Mesendoderm (in vitro differentiated cells): Measurements from ENCODE around the gene EZH2.

Experiments used
- DNase-seq: peaks from one replicate; pipeline ENCODE4 v3.0.0; 2013
- H2AK5ac ChIP-seq: 2 replicates; pipeline ENCODE4 v1.6.1; 2013; ENCODE audit warnings: low read length, inconsistent platforms
- H2BK120ac ChIP-seq: 2 replicates; pipeline ENCODE4 v1.6.1; 2013; ENCODE audit warnings: low read depth, mild to moderate bottlenecking, low read length, moderate library complexity, mixed read lengths
- H2BK15ac ChIP-seq: replicated peaks from 2 replicates; pipeline ENCODE4 v1.6.1; 2013; ENCODE audit warnings: low read depth, mild to moderate bottlenecking, moderate library complexity
- H2BK5ac ChIP-seq: 2 replicates; pipeline ENCODE4 v1.6.1; 2013; ENCODE audit warnings: low read length, inconsistent platforms
- H3K18ac ChIP-seq: 2 replicates; pipeline ENCODE4 v1.6.1; 2013; ENCODE audit warnings: mild to moderate bottlenecking, low read length, mixed read lengths
- H3K23ac ChIP-seq: one replicate; pipeline ENCODE4 v1.6.1; 2013; ENCODE audit warnings: low read length
- H3K27ac ChIP-seq: 2 replicates; pipeline ENCODE4 v1.5.1; 2013; ENCODE audit warnings: low read depth, mild to moderate bottlenecking, inconsistent platforms, low read length, moderate library complexity
- H3K27me3 ChIP-seq: 2 replicates; pipeline ENCODE4 v1.6.1; 2013; ENCODE audit warnings: low read length, control low read depth, mild to moderate bottlenecking, inconsistent platforms; ENCODE audit not compliant: insufficient read depth, poor library complexity
- H3K36me3 ChIP-seq: 2 replicates; pipeline ENCODE4 v1.6.1; 2013; ENCODE audit warnings: low read length, inconsistent platforms; ENCODE audit not compliant: control insufficient read depth, insufficient read depth
- H3K4ac ChIP-seq: one replicate; pipeline ENCODE4 v1.6.1; 2013; ENCODE audit warnings: low read depth, mild to moderate bottlenecking, low read length, moderate library complexity
- H3K4me1 ChIP-seq: 2 replicates; pipeline ENCODE4 v1.6.1; 2013; ENCODE audit warnings: low read depth, low read length, inconsistent platforms; ENCODE audit not compliant: control insufficient read depth
- H3K4me2 ChIP-seq: 2 replicates; pipeline ENCODE4 v1.6.1; 2013; ENCODE audit warnings: low read length
- H3K4me3 ChIP-seq: 2 replicates; pipeline ENCODE4 v1.5.1; 2013; ENCODE audit warnings: mild to moderate bottlenecking, low read length
- H3K56ac ChIP-seq: one replicate; pipeline ENCODE4 v1.6.1; 2013; ENCODE audit warnings: low read length
- H3K79me1 ChIP-seq: 2 replicates; pipeline ENCODE4 v1.6.1; 2013; ENCODE audit warnings: low read length, inconsistent platforms
- H3K79me2 ChIP-seq: 2 replicates; pipeline ENCODE4 v1.6.1; 2013; ENCODE audit warnings: mild to moderate bottlenecking, low read length; ENCODE audit not compliant: control insufficient read depth, insufficient read depth
- H3K9ac ChIP-seq: 2 replicates; pipeline ENCODE4 v1.6.1; 2013; ENCODE audit warnings: low read length, inconsistent platforms
- H4K5ac ChIP-seq: one replicate; pipeline ENCODE4 v1.6.1; 2013; ENCODE audit warnings: low read length
- H4K8ac ChIP-seq: one replicate; pipeline ENCODE4 v1.6.1; 2013; ENCODE audit warnings: low read depth, mild to moderate bottlenecking, control low read depth, low read length, moderate library complexity
- WGBS: extraction: QIAGEN DNeasy Blood & Tissue Kit; methylation state at CpG from one replicate; pipeline ENCODE4 v1.1.7; 2013; ENCODE audit warnings: low lambda C conversion rate, missing lambda C conversion rate; ENCODE audit not compliant: insufficient coverage; ENCODE audit errors: extremely low coverage; 5-methylcytosine and 5-hydroxymethylcytosine counted together

Gene EZH2

GRCh38 chr7:148909568-148909967 is 25.5 kb upstream of the EZH2 start:
- no peak for DNase-seq

GRCh38 chr7:148906707-148907498 is 22.8 kb upstream of the EZH2 start:
- Histone ChIP-seq H3K4ac (no peak overlapping the region), H3K23ac (no peak overlapping the region), H3K56ac (no peak overlapping the region), H3K27me3 (no peaks in the 10 kb centered on the region), H3K79me2 (no peaks in the 10 kb centered on the region), H2BK5ac (no peak overlapping the region), H2BK120ac (no peak overlapping the region), H3K79me1 (no peaks in the 10 kb centered on the region), H3K18ac (no peak overlapping the region), H4K5ac (no peak overlapping the region), H4K8ac (no peak overlapping the region), H3K36me3 (no peaks in the 10 kb centered on the region), H2AK5ac (no peak overlapping the region), H3K4me1 (no peaks in the 10 kb centered on the region), H3K9ac (no peak overlapping the region), H3K4me3 (no peak overlapping the region), H2BK15ac (no peak overlapping the region), H3K4me2 (no peak overlapping the region), H3K27ac (no peak overlapping the region)
- no CpG with 5 or more reads among the region's 9 CpGs for WGBS
- DNase-seq: no peak

More at GRCh38 chr7:148909568-148909967, 25.5 kb upstream of the EZH2 start:
- Histone ChIP-seq H3K4me1 (no peaks in the 10 kb centered on the region), H3K27me3 (no peaks in the 10 kb centered on the region), H3K79me2 (no peaks in the 10 kb centered on the region), H3K36me3 (no peaks in the 10 kb centered on the region), H2BK120ac (no peak overlapping the region), H4K5ac (no peak overlapping the region), H3K4me3 (no peak overlapping the region), H2AK5ac (no peak overlapping the region), H3K4me2 (no peak overlapping the region), H3K9ac (no peak overlapping the region), H3K18ac (no peak overlapping the region), H3K23ac (no peak overlapping the region), H3K56ac (no peak overlapping the region), H3K27ac (no peak overlapping the region), H4K8ac (no peak overlapping the region), H3K79me1 (no peaks in the 10 kb centered on the region), H3K4ac (no peak overlapping the region), H2BK15ac (no peak overlapping the region), H2BK5ac (no peak overlapping the region)
- WGBS: no CpG with 5 or more reads among the region's 5 CpGs

- H3K18ac ChIP-seq: no peak overlapping the region
- H3K79me2 ChIP-seq: no peaks in the 10 kb centered on the region
- H2BK5ac ChIP-seq: no peak overlapping the region
- no peak overlapping the region for H3K9ac ChIP-seq
- no peak overlapping the region for H3K27ac ChIP-seq
- H4K5ac ChIP-seq: no peak overlapping the region
- no peaks in the 10 kb centered on the region for H3K36me3 ChIP-seq
- H4K8ac ChIP-seq: no peak overlapping the region
- no peak overlapping the region for H2AK5ac ChIP-seq
- no peak overlapping the region for H2BK120ac ChIP-seq
- H3K4ac ChIP-seq: no peak overlapping the region
- H3K4me3 ChIP-seq: no peak overlapping the region
- H3K79me1 ChIP-seq: no peaks in the 10 kb centered on the region
- H3K23ac ChIP-seq: no peak overlapping the region
- no peak overlapping the region for H3K56ac ChIP-seq
- no peaks in the 10 kb centered on the region for H3K4me1 ChIP-seq
- H2BK15ac ChIP-seq: no peak overlapping the region
- no peak overlapping the region for H3K4me2 ChIP-seq
- no CpG with 5 or more reads among the region's 6 CpGs for WGBS
- H3K27me3 ChIP-seq: no peaks in the 10 kb centered on the region
- peak; percentile 46 for DNase-seq
Measured at GRCh38 chr7:148905093-148905666, 21.1 kb upstream of the EZH2 start.

GRCh38 chr7:148903504-148903903 is 19.4 kb upstream of the EZH2 start:
- Histone ChIP-seq H3K9ac (no peak overlapping the region), H2BK5ac (no peak overlapping the region), H3K79me2 (no peaks in the 10 kb centered on the region), H3K27me3 (no peaks in the 10 kb centered on the region), H3K4ac (no peak overlapping the region), H2BK15ac (no peak overlapping the region), H3K4me2 (no peak overlapping the region), H3K79me1 (no peaks in the 10 kb centered on the region), H4K8ac (no peak overlapping the region), H2AK5ac (no peak overlapping the region), H3K4me1 (no peaks in the 10 kb centered on the region), H3K18ac (no peak overlapping the region), H3K36me3 (no peaks in the 10 kb centered on the region), H2BK120ac (no peak overlapping the region), H3K56ac (no peak overlapping the region), H3K23ac (no peak overlapping the region), H3K27ac (no peak overlapping the region), H4K5ac (no peak overlapping the region), H3K4me3 (no peak overlapping the region)
- no CpG with 5 or more reads among the region's 1 CpG for WGBS
- no peak for DNase-seq

- Histone ChIP-seq H3K4me2 (no peak overlapping the region), H3K27ac (no peak overlapping the region), H2BK120ac (no peak overlapping the region), H3K79me1 (no peaks in the 10 kb centered on the region), H3K27me3 (no peaks in the 10 kb centered on the region), H2BK15ac (no peak overlapping the region), H2BK5ac (no peak overlapping the region), H4K5ac (no peak overlapping the region), H3K18ac (no peak overlapping the region), H3K4ac (no peak overlapping the region), H3K36me3 (no peaks in the 10 kb centered on the region), H2AK5ac (no peak overlapping the region), H3K4me3 (no peak overlapping the region), H4K8ac (no peak overlapping the region), H3K9ac (no peak overlapping the region), H3K56ac (no peak overlapping the region), H3K4me1 (no peaks in the 10 kb centered on the region), H3K23ac (no peak overlapping the region), H3K79me2 (no peaks in the 10 kb centered on the region)
- no peak for DNase-seq
- no CpG with 5 or more reads among the region's 3 CpGs for WGBS
Measured at GRCh38 chr7:148901178-148901577, 17.1 kb upstream of the EZH2 start.
